OCI-LY7 (cell line): ENCODE measurements around the gene C15orf62. TPM values are rescaled to one million over a fixed set of nuclear protein-coding genes. Genes with fewer than 3 reads are reported as not detected.

Source experiments
- BruUV-seq: library from RNA; stranded (reverse); fragments of 400-500 nt; replicated peaks from 2 replicates; lab custom pipeline; 2021; lab: Mats Ljungman, UMichigan
- CTCF ChIA-PET: fragments of 300-600 bp; sonication (Branson Sonifier 250); formaldehyde crosslinking; loops from one replicate; lab custom pipeline; 2022; ENCODE audit warnings: antibody characterized with exemption; ENCODE audit not compliant: unreplicated experiment; lab: Charles Lee
- POLR2A ChIA-PET: fragments of 300-600 bp; sonication (Branson Sonifier 250); formaldehyde crosslinking; loops from one replicate; lab custom pipeline; 2022; ENCODE audit warnings: antibody characterized with exemption; lab: Charles Lee
- DNase-seq: peaks from one replicate; pipeline ENCODE4 v3.0.0-alpha.2; 2015; ENCODE audit warnings: low spot score
- H2AFZ ChIP-seq: fragments of 200-600 bp; sonication (generic), shearing (Covaris generic); 2 replicates; pipeline ENCODE4 v1.6.1; 2014; ENCODE audit warnings: mild to moderate bottlenecking, antibody characterized with exemption, low read length, moderate library complexity
- H3K27ac ChIP-seq: fragments of 200-600 bp; sonication (generic); 2 replicates; pipeline ENCODE4 v1.5.1; 2014; ENCODE audit warnings: mixed run types, low read depth, mild to moderate bottlenecking, moderate library complexity, low read length, inconsistent platforms; ENCODE audit not compliant: poor library complexity, severe bottlenecking
- H3K36me3 ChIP-seq: fragments of 200-600 bp; sonication (generic); 2 replicates; pipeline ENCODE4 v1.6.1; 2014; ENCODE audit warnings: mild to moderate bottlenecking, antibody characterized with exemption, low read length, moderate library complexity, mixed read lengths; ENCODE audit not compliant: insufficient read depth
- H3K4me1 ChIP-seq: fragments of 200-600 bp; sonication (generic); 2 replicates; pipeline ENCODE4 v1.5.1; 2014; ENCODE audit warnings: mild to moderate bottlenecking, low read length; ENCODE audit not compliant: insufficient read depth, poor library complexity, severe bottlenecking
- H3K4me2 ChIP-seq: fragments of 200-600 bp; sonication (generic); 2 replicates; pipeline ENCODE4 v1.6.1; 2014; ENCODE audit warnings: mild to moderate bottlenecking, low read length
- H3K4me3 ChIP-seq: fragments of 200-600 bp; sonication (generic); 2 replicates; pipeline ENCODE4 v1.5.1; 2014; ENCODE audit warnings: mild to moderate bottlenecking, low read depth, low read length; ENCODE audit not compliant: poor library complexity, severe bottlenecking
- H3K79me2 ChIP-seq: fragments of 200-600 bp; sonication (generic); 2 replicates; pipeline ENCODE4 v1.6.1; 2016; ENCODE audit warnings: low read depth, mild to moderate bottlenecking, low read length, moderate library complexity, mixed read lengths; ENCODE audit not compliant: insufficient read depth
- H3K9me2 ChIP-seq: fragments of 200-600 bp; sonication (generic); 2 replicates; pipeline ENCODE4 v1.6.1; 2016; ENCODE audit warnings: mild to moderate bottlenecking, low read length, mixed read lengths; ENCODE audit not compliant: insufficient read depth
- H3K9me3 ChIP-seq: fragments of 200-600 bp; sonication (generic); 2 replicates; pipeline ENCODE4 v1.6.1; 2014; ENCODE audit warnings: mild to moderate bottlenecking, mixed run types, low read length, mixed read lengths
- H4K20me1 ChIP-seq: fragments of 200-600 bp; sonication (generic); 2 replicates; pipeline ENCODE4 v1.6.1; 2014; ENCODE audit warnings: mild to moderate bottlenecking, antibody characterized with exemption, low read length, moderate library complexity, mixed read lengths; ENCODE audit not compliant: insufficient read depth
- CTCF ChIP-seq: fragments of 200-600 bp; sonication (generic); conservative IDR thresholded peaks from 2 replicates; pipeline ENCODE4 v1.5.1; 2014; ENCODE audit warnings: mild to moderate bottlenecking, antibody characterized with exemption, low read length, moderate library complexity, mixed read lengths
- EZH2phosphoT487 ChIP-seq: fragments of 200-600 bp; sonication (generic); IDR thresholded peaks from 2 replicates; pipeline ENCODE4 v1.6.1; 2018; ENCODE audit warnings: low read depth, borderline replicate concordance, mild to moderate bottlenecking, mixed run types, antibody characterized with exemption, low read length, moderate library complexity, mixed read lengths
- intact Hi-C: fragments of 100-400 bp; cut with micrococcal nuclease; formaldehyde crosslinking; loops from one replicate; pipeline ENCODE4 v1.10.0; 2022; ENCODE audit not compliant: unreplicated experiment
- total RNA-seq, 2 experiments: library from RNA; depleted of rRNA in 1 of 2; stranded (reverse); fragments of >200 nt in 1 of 2; shearing (Covaris generic) in 1 of 2; gene quantifications; 2 replicates each; pipeline ENCODE4 v1.2.3, GENCODE V29; 2014 to 2022

C15orf62 gene
- total RNA-seq, 2 experiments from 2014 or later: 2.7 to 4.7 TPM

GRCh38 chr15:40762919-40763800, 6.6 kb upstream of the C15orf62 start:
- H2AFZ ChIP-seq: peak overlapping the region; percentile 80
- H3K4me1 ChIP-seq: peaks cover 50% of the 10 kb centered on the region
- H3K79me2 ChIP-seq: peaks cover 4% of the 10 kb centered on the region; the same call in 1 of the 2 replicates
- peak overlapping the region; percentile 95 for H3K4me2 ChIP-seq
- no peak for DNase-seq
- BruUV-seq: no TSS peak
- peak overlapping the region; percentile 79 for H3K4me3 ChIP-seq
- H3K36me3 ChIP-seq: peaks cover 25% of the 10 kb centered on the region; the same call in 1 of the 2 replicates
- H3K9me2 ChIP-seq: no peaks in the 10 kb centered on the region
- peak overlapping the region; percentile 79 for H3K27ac ChIP-seq
- intact Hi-C loops: no loop called here
- ChIA-PET CTCF (interaction anchor here (1.1 kb wide), 1 partner anchor 13 kb away, joined by 3 read pairs; no protein-coding TSS in a partner anchor), POLR2A (no interaction called here)
- H3K9me3 ChIP-seq: no peaks in the 10 kb centered on the region
- no peak for TF ChIP-seq EZH2phosphoT487
- TF ChIP-seq CTCF: no peak
- no peaks in the 10 kb centered on the region for H4K20me1 ChIP-seq

- Histone ChIP-seq H3K79me2 (peaks cover 4% of the 10 kb centered on the region; the same call in 1 of the 2 replicates), H3K4me3 (peak within 1 kb of the TSS; percentile 79), H4K20me1 (no peaks in the 10 kb centered on the region), H3K36me3 (peaks cover 31% of the 10 kb centered on the region; the same call in 1 of the 2 replicates), H3K9me3 (no peaks in the 10 kb centered on the region), H3K4me2 (peak within 1 kb of the TSS; percentile 95), H2AFZ (peak within 1 kb of the TSS; percentile 80), H3K4me1 (peaks cover 57% of the 10 kb centered on the region), H3K9me2 (no peaks in the 10 kb centered on the region), H3K27ac (peak within 1 kb of the TSS; percentile 79)
- CTCF ChIA-PET: interaction anchor here (1.1 kb wide), 1 partner anchor 13 kb away, joined by 3 read pairs; no protein-coding TSS in a partner anchor
- intact Hi-C loops: loop anchor here (1.0 kb wide), 1 partner anchor 9 kb away; the partner anchor contains the start of gene RMDN3
- POLR2A ChIA-PET: interaction anchor here (0.6 to 2.4 kb wide), 5 partner anchors 7 to 212 kb away, joined by 3 to 8 read pairs (median 3); partner anchors contain the start of gene CCDC32
- no peak for TF ChIP-seq EZH2phosphoT487
- peak; percentile 53 for TF ChIP-seq CTCF
- peak; percentile 82 for DNase-seq
- BruUV-seq: no TSS peak
Observed at GRCh38 chr15:40763801-40764628, 5.8 kb upstream of the C15orf62 start, which contains the start of gene GCHFR. TSS of gene GCHFR (plus strand) at chr15:40764068. CDS start at chr15:40764181, 113 bp downstream.
